HEK293 (cell line): ENCODE data around the gene GRB14.

Experiments used
- CTCF ChIA-PET: fragments of 350-600 bp; formaldehyde crosslinking; extraction: SDS; loops from one replicate; lab custom pipeline; 2021; ENCODE audit warnings: antibody characterized with exemption; lab: Yijun Ruan, JAX
- POLR2A ChIA-PET: fragments of 300-600 bp; formaldehyde crosslinking; extraction: SDS; loops from one replicate; lab custom pipeline; 2020; ENCODE audit warnings: antibody characterized with exemption, inconsistent platforms; lab: Yijun Ruan, JAX
- H3K27ac ChIP-seq: fragments of 200-500 bp; sonication (Bioruptor generic); 2 replicates; pipeline ENCODE4 v1.5.1; 2014; ENCODE audit warnings: low read depth, low read length, control low read depth, inconsistent platforms; ENCODE audit errors: extremely low read depth
- H3K36me3 ChIP-seq, 2 experiments: fragments of 200-500 bp in 1 of 2; sonication (Bioruptor generic) in 1 of 2; 1 replicate in 1 of 2; 2 replicates in 1 of 2; pipeline ENCODE4 v1.5.1; 2014 to 2017; ENCODE audit warnings: inconsistent platforms in 2 of 2, low read length in 2 of 2; ENCODE audit not compliant: control insufficient read depth in 2 of 2, insufficient read depth in 1 of 2
- H3K4me1 ChIP-seq: fragments of 200-500 bp; sonication (Bioruptor generic); 2 replicates; pipeline ENCODE4 v1.5.1; 2014; ENCODE audit warnings: mild to moderate bottlenecking, low read length, inconsistent platforms; ENCODE audit not compliant: control insufficient read depth, insufficient read depth
- H3K4me3 ChIP-seq: 2 replicates; pipeline ENCODE4 v1.5.1; 2011; ENCODE audit warnings: low read depth, mild to moderate bottlenecking, control low read depth, low read length, moderate library complexity
- H3K9me3 ChIP-seq: fragments of 200-500 bp; sonication (Bioruptor generic); 2 replicates; pipeline ENCODE4 v1.5.1; 2014; ENCODE audit warnings: low read depth, low read length, inconsistent platforms; ENCODE audit not compliant: control insufficient read depth, insufficient read depth
- KLF1 ChIP-seq: fragments of 450-650 bp; formaldehyde crosslinking; IDR thresholded peaks from 2 replicates; pipeline ENCODE4 v1.5.1; 2016; ENCODE audit warnings: missing biosample characterization, missing genetic modification characterization
- KLF8 ChIP-seq: fragments of 450-650 bp; formaldehyde crosslinking; IDR thresholded peaks from 2 replicates; pipeline ENCODE4 v1.5.1; 2016; ENCODE audit warnings: missing biosample characterization, missing genetic modification characterization
- SCRT1 ChIP-seq: fragments of 450-650 bp; formaldehyde crosslinking; IDR thresholded peaks from 2 replicates; pipeline ENCODE4 v1.5.1; 2016; ENCODE audit warnings: missing biosample characterization, missing genetic modification characterization, borderline replicate concordance
- SETDB1 ChIP-seq: IDR thresholded peaks from one replicate; pipeline ENCODE4 v1.6.1; 2017; ENCODE audit warnings: mild to moderate bottlenecking, low read length, moderate library complexity, mixed read lengths; ENCODE audit not compliant: insufficient read length
- ZFP69B ChIP-seq: fragments of 450-650 bp; formaldehyde crosslinking; IDR thresholded peaks from 2 replicates; pipeline ENCODE4 v1.5.1; 2016; ENCODE audit warnings: missing biosample characterization, missing genetic modification characterization
- ZNF155 ChIP-seq: fragments of 450-650 bp; formaldehyde crosslinking; IDR thresholded peaks from 2 replicates; pipeline ENCODE4 v1.5.1; 2016; ENCODE audit warnings: missing biosample characterization, missing genetic modification characterization
- ZNF214 ChIP-seq: fragments of 450-650 bp; formaldehyde crosslinking; IDR thresholded peaks from 2 replicates; pipeline ENCODE4 v1.5.1; 2017; ENCODE audit warnings: missing biosample characterization, mild to moderate bottlenecking, missing genetic modification characterization, borderline replicate concordance
- ZNF266 ChIP-seq: fragments of 450-650 bp; formaldehyde crosslinking; IDR thresholded peaks from 2 replicates; pipeline ENCODE4 v1.5.1; 2016; ENCODE audit warnings: missing biosample characterization, missing genetic modification characterization, low read depth
- ZNF37A ChIP-seq: fragments of 450-650 bp; IDR thresholded peaks from 2 replicates; pipeline ENCODE4 v1.5.1; 2018; ENCODE audit warnings: missing biosample characterization, missing genetic modification characterization
- ZNF433 ChIP-seq: fragments of 450-650 bp; formaldehyde crosslinking; IDR thresholded peaks from 2 replicates; pipeline ENCODE4 v1.5.1; 2016; ENCODE audit warnings: missing biosample characterization, missing genetic modification characterization, low read depth
- ZNF529 ChIP-seq: fragments of 450-650 bp; formaldehyde crosslinking; IDR thresholded peaks from 2 replicates; pipeline ENCODE4 v1.5.1; 2017; ENCODE audit warnings: missing genetic modification characterization, missing biosample characterization; ENCODE audit not compliant: insufficient replicate concordance
- ZNF747 ChIP-seq: fragments of 450-650 bp; formaldehyde crosslinking; IDR thresholded peaks from 2 replicates; pipeline ENCODE4 v1.5.1; 2016; ENCODE audit warnings: missing biosample characterization, missing genetic modification characterization
- ZXDB ChIP-seq: fragments of 450-650 bp; formaldehyde crosslinking; IDR thresholded peaks from 2 replicates; pipeline ENCODE4 v1.5.1; 2016; ENCODE audit warnings: missing biosample characterization, missing genetic modification characterization
- TF ChIP-seq, protein P1 (sequence below): fragments of 450-650 bp; formaldehyde crosslinking; IDR thresholded peaks from 2 replicates; pipeline ENCODE4 v1.5.1; 2017; ENCODE audit warnings: missing biosample characterization, missing genetic modification characterization
- TF ChIP-seq, protein P2 (sequence below): fragments of 450-650 bp; formaldehyde crosslinking; IDR thresholded peaks from 2 replicates; pipeline ENCODE4 v1.5.0; 2017; ENCODE audit warnings: missing biosample characterization, missing genetic modification characterization, borderline replicate concordance
- TF ChIP-seq, protein P3 (sequence below): fragments of 450-650 bp; formaldehyde crosslinking; IDR thresholded peaks from 2 replicates; pipeline ENCODE4 v1.5.1; 2017; ENCODE audit warnings: missing biosample characterization, missing genetic modification characterization
- TF ChIP-seq, protein P4 (sequence below): fragments of 450-650 bp; formaldehyde crosslinking; IDR thresholded peaks from 2 replicates; pipeline ENCODE4 v1.5.1; 2016; ENCODE audit warnings: missing biosample characterization, missing genetic modification characterization
- TF ChIP-seq, protein P5 (sequence below): fragments of 450-650 bp; formaldehyde crosslinking; IDR thresholded peaks from 2 replicates; pipeline ENCODE4 v1.5.1; 2016; ENCODE audit warnings: missing biosample characterization, missing genetic modification characterization

The GRB14 gene

DNA sequence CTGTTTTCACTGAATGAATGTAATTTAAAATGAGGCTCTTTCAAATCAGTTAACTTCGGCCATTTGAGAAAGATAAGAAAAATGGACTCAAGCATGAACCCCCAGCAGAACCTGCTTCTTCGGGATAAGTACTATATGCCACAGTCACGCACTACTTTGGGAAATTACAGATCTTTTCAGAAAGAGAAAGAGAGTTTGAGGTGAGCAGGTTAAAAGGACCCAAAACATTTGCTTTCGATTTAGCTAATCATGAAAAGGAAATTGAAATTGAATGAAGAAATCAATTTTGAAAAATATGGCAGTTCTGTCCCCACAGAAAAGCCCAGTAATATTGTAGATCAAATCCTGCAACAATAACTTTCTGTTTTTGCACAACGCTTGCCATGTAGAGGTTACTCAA, 156.9 kb downstream of the GRB14 start:
- CTCF ChIA-PET, result interaction anchor here (0.6 to 1.2 kb wide), 4 partner anchors 1212 to 2000 kb away, joined by 3 to 4 read pairs (median 3); no protein-coding TSS in a partner anchor
- TF ChIP-seq SCRT1 (no peak), ZXDB (tag by site-specific recombination) (no peak), ZFP69B (tag by site-specific recombination) (no peak), ZNF37A (tag by site-specific recombination) (no peak), ZNF155 (tag by site-specific recombination) (no peak), ZNF433 (tag by site-specific recombination) (no peak), ZNF266 (tag by site-specific recombination) (no peak)
- TF ChIP-seq, protein P1, sequence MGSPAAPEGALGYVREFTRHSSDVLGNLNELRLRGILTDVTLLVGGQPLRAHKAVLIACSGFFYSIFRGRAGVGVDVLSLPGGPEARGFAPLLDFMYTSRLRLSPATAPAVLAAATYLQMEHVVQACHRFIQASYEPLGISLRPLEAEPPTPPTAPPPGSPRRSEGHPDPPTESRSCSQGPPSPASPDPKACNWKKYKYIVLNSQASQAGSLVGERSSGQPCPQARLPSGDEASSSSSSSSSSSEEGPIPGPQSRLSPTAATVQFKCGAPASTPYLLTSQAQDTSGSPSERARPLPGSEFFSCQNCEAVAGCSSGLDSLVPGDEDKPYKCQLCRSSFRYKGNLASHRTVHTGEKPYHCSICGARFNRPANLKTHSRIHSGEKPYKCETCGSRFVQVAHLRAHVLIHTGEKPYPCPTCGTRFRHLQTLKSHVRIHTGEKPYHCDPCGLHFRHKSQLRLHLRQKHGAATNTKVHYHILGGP (tag by site-specific recombination), result no peak
- POLR2A ChIA-PET, result no interaction called here

DNA sequence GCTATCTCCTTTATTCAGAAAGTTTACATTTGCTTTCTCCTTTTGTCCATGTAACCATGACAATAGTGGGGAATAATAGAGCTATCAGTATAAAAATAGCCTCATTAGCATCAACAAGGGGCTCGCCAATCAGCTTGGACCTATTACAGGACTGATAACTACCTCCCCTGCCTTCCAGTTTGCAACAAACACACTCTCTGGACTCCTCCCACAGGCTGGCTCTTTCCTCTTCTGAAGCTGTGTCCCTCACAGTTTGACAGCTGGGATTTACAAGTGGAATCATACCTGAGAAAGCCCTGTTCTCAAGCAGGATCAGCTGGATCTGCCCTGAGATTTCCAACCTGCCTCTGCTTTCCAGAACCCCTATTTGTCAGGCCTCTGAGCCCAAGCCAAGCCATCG, 162.5 kb downstream of the GRB14 start:
- POLR2A ChIA-PET, result no interaction called here
- H3K9me3 ChIP-seq, result no peaks in the 10 kb centered on the region
- peaks cover 3% of the 10 kb centered on the region; the same call in 1 of the 2 replicates for H3K4me1 ChIP-seq
- TF ChIP-seq ZNF214 (no peak), KLF8 (tag by site-specific recombination) (no peak), SETDB1 (no peak), ZNF433 (tag by site-specific recombination) (no peak), ZNF747 (tag by site-specific recombination) (no peak), KLF1 (tag by site-specific recombination) (no peak), ZNF529 (no peak)
- TF ChIP-seq, protein P2, sequence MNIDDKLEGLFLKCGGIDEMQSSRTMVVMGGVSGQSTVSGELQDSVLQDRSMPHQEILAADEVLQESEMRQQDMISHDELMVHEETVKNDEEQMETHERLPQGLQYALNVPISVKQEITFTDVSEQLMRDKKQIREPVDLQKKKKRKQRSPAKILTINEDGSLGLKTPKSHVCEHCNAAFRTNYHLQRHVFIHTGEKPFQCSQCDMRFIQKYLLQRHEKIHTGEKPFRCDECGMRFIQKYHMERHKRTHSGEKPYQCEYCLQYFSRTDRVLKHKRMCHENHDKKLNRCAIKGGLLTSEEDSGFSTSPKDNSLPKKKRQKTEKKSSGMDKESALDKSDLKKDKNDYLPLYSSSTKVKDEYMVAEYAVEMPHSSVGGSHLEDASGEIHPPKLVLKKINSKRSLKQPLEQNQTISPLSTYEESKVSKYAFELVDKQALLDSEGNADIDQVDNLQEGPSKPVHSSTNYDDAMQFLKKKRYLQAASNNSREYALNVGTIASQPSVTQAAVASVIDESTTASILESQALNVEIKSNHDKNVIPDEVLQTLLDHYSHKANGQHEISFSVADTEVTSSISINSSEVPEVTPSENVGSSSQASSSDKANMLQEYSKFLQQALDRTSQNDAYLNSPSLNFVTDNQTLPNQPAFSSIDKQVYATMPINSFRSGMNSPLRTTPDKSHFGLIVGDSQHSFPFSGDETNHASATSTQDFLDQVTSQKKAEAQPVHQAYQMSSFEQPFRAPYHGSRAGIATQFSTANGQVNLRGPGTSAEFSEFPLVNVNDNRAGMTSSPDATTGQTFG (tag by site-specific recombination), result no peak
- TF ChIP-seq, protein P3, sequence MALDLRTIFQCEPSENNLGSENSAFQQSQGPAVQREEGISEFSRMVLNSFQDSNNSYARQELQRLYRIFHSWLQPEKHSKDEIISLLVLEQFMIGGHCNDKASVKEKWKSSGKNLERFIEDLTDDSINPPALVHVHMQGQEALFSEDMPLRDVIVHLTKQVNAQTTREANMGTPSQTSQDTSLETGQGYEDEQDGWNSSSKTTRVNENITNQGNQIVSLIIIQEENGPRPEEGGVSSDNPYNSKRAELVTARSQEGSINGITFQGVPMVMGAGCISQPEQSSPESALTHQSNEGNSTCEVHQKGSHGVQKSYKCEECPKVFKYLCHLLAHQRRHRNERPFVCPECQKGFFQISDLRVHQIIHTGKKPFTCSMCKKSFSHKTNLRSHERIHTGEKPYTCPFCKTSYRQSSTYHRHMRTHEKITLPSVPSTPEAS (tag by site-specific recombination), result no peak
- TF ChIP-seq, protein P4, sequence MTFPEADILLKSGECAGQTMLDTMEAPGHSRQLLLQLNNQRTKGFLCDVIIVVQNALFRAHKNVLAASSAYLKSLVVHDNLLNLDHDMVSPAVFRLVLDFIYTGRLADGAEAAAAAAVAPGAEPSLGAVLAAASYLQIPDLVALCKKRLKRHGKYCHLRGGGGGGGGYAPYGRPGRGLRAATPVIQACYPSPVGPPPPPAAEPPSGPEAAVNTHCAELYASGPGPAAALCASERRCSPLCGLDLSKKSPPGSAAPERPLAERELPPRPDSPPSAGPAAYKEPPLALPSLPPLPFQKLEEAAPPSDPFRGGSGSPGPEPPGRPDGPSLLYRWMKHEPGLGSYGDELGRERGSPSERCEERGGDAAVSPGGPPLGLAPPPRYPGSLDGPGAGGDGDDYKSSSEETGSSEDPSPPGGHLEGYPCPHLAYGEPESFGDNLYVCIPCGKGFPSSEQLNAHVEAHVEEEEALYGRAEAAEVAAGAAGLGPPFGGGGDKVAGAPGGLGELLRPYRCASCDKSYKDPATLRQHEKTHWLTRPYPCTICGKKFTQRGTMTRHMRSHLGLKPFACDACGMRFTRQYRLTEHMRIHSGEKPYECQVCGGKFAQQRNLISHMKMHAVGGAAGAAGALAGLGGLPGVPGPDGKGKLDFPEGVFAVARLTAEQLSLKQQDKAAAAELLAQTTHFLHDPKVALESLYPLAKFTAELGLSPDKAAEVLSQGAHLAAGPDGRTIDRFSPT, result no peak
- TF ChIP-seq, protein P5, sequence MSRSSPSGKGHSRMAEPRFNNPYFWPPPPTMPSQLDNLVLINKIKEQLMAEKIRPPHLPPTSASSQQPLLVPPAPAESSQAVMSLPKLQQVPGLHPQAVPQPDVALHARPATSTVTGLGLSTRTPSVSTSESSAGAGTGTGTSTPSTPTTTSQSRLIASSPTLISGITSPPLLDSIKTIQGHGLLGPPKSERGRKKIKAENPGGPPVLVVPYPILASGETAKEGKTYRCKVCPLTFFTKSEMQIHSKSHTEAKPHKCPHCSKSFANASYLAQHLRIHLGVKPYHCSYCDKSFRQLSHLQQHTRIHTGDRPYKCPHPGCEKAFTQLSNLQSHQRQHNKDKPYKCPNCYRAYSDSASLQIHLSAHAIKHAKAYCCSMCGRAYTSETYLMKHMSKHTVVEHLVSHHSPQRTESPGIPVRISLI (tag by site-specific recombination), result no peak
- no peak overlapping the region for H3K4me3 ChIP-seq
- H3K27ac ChIP-seq, result no peak overlapping the region
- no peaks in the 10 kb centered on the region for H3K36me3 ChIP-seq
- CTCF ChIA-PET, result interaction anchor here (0.7 kb wide), 2 partner anchors 285 to 657 kb away, joined by 3 to 4 read pairs; no protein-coding TSS in a partner anchor

More for the DNA sequence above, 156.9 kb downstream of the GRB14 start:
- Histone ChIP-seq H3K27ac (no peak overlapping the region), H3K36me3 (no peaks in the 10 kb centered on the region), H3K4me1 (no peaks in the 10 kb centered on the region), H3K4me3 (no peak overlapping the region), H3K9me3 (no peaks in the 10 kb centered on the region)
